ENCODE measurements around the gene AVPR1B. TPM values are rescaled to one million over a fixed set of nuclear protein-coding genes. Genes with fewer than 3 reads are reported as not detected.

The AVPR1B gene
- total RNA-seq, 1 donor from 2014 or later, result not detected

- Mint-ChIP-seq H3K36me3 (ENCODE audit: low read depth) (peaks cover 5% of the 10 kb centered on the region), H3K4me3 (ENCODE audit: unreplicated experiment) (no peak overlapping the region), H3K4me1 (ENCODE audit: low read depth) (no peaks in the 10 kb centered on the region), H3K27me3 (ENCODE audit: low read depth) (peaks cover 45% of the 10 kb centered on the region), H3K9me3 (ENCODE audit: low read depth) (peaks cover 9% of the 10 kb centered on the region), H3K27ac (ENCODE audit: unreplicated experiment) (no peak overlapping the region)
- DNase-seq (ENCODE audit: low spot score), result no peak
- no peak for TF ChIP-seq CTCF (IDR thresholded peaks at IDR 0.05)
Measured at GRCh38 chr1:206142011-206142410, 24.8 kb upstream of the AVPR1B start.

- Mint-ChIP-seq H3K27ac (ENCODE audit: unreplicated experiment) (no peak overlapping the region), H3K4me1 (ENCODE audit: low read depth) (peaks cover 11% of the 10 kb centered on the region), H3K9me3 (ENCODE audit: low read depth) (peaks cover 9% of the 10 kb centered on the region), H3K4me3 (ENCODE audit: unreplicated experiment) (no peak overlapping the region), H3K36me3 (ENCODE audit: low read depth) (peaks cover 5% of the 10 kb centered on the region), H3K27me3 (ENCODE audit: low read depth) (peaks cover 25% of the 10 kb centered on the region)
- no peak for DNase-seq (ENCODE audit: low spot score)
- no peak for TF ChIP-seq CTCF (IDR thresholded peaks at IDR 0.05)
Measured at GRCh38 chr1:206136241-206136640, 19.1 kb upstream of the AVPR1B start.

GRCh38 chr1:206135248-206135647 lies 18.1 kb upstream of the AVPR1B start:
- Mint-ChIP-seq H3K4me1 (ENCODE audit: low read depth) (peaks cover 11% of the 10 kb centered on the region), H3K27me3 (ENCODE audit: low read depth) (peaks cover 21% of the 10 kb centered on the region), H3K4me3 (ENCODE audit: unreplicated experiment) (no peak overlapping the region), H3K27ac (ENCODE audit: unreplicated experiment) (no peak overlapping the region), H3K9me3 (ENCODE audit: low read depth) (peaks cover 3% of the 10 kb centered on the region), H3K36me3 (ENCODE audit: low read depth) (peaks cover 5% of the 10 kb centered on the region)
- no peak for DNase-seq (ENCODE audit: low spot score)
- TF ChIP-seq CTCF (IDR thresholded peaks at IDR 0.05), result no peak

GRCh38 chr1:206133751-206134415 lies 16.7 kb upstream of the AVPR1B start:
- Mint-ChIP-seq H3K27ac (ENCODE audit: unreplicated experiment) (no peak overlapping the region), H3K36me3 (ENCODE audit: low read depth) (peaks cover 2% of the 10 kb centered on the region), H3K9me3 (ENCODE audit: low read depth) (peaks cover 3% of the 10 kb centered on the region), H3K4me3 (ENCODE audit: unreplicated experiment) (no peak overlapping the region), H3K4me1 (ENCODE audit: low read depth) (peaks cover 11% of the 10 kb centered on the region), H3K27me3 (ENCODE audit: low read depth) (peaks cover 11% of the 10 kb centered on the region)
- DNase-seq (ENCODE audit: low spot score), result no peak
- no peak for TF ChIP-seq CTCF (IDR thresholded peaks at IDR 0.05)

GRCh38 chr1:206131037-206131436 lies 13.8 kb upstream of the AVPR1B start:
- Mint-ChIP-seq H3K4me1 (ENCODE audit: low read depth) (peaks cover 7% of the 10 kb centered on the region), H3K4me3 (ENCODE audit: unreplicated experiment) (no peak overlapping the region), H3K27me3 (ENCODE audit: low read depth) (peaks cover 9% of the 10 kb centered on the region), H3K36me3 (ENCODE audit: low read depth) (no peaks in the 10 kb centered on the region), H3K9me3 (ENCODE audit: low read depth) (no peaks in the 10 kb centered on the region), H3K27ac (ENCODE audit: unreplicated experiment) (no peak overlapping the region)
- no peak for TF ChIP-seq CTCF (IDR thresholded peaks at IDR 0.05)
- no peak for DNase-seq (ENCODE audit: low spot score)
